K562 (cell line): ENCODE data around the gene TPI1. TPM values are rescaled to one million over a fixed set of nuclear protein-coding genes. Genes with fewer than 3 reads are reported as not detected.

Experiments
- ATF3 ChIP-seq, 2 experiments: fragments of 450-650 bp in 1 of 2; sonication (generic) in 1 of 2; formaldehyde crosslinking in 1 of 2; IDR thresholded peaks in 1 of 2; conservative IDR thresholded peaks in 1 of 2; 2 replicates each; pipeline versions ENCODE4 v1.6.1 to v1.8.1; 2016 to 2023; ENCODE audit warnings: mild to moderate bottlenecking in 2 of 2, moderate library complexity in 2 of 2, inconsistent platforms in 1 of 2, missing genetic modification reagents in 1 of 2
- HES1 ChIP-seq: fragments of 450-650 bp; IDR thresholded peaks from 2 replicates; pipeline ENCODE4 v1.6.1; 2016; ENCODE audit warnings: low read depth, mild to moderate bottlenecking, moderate library complexity
- RBBP5 ChIP-seq: fragments of 200-600 bp; sonication (generic); IDR thresholded peaks from 2 replicates; pipeline ENCODE4 v1.6.1; 2012; ENCODE audit warnings: borderline replicate concordance, mild to moderate bottlenecking, low read length, control low read depth, inconsistent platforms; ENCODE audit not compliant: insufficient read depth, poor library complexity, severe bottlenecking
- RHOXF2B ChIP-seq: fragments of 250-450 bp; sonication (Bioruptor Pico); conservative IDR thresholded peaks from 2 replicates; pipeline ENCODE4 v1.5.1; 2021
- SMC3 ChIP-seq: conservative IDR thresholded peaks from 2 replicates; pipeline ENCODE4 v1.6.1; 2011; ENCODE audit warnings: low read depth, low read length, improper control_type of control experiment; ENCODE audit not compliant: insufficient read depth
- SPI1 ChIP-seq: IDR thresholded peaks from 2 replicates; pipeline ENCODE4 v1.6.1; 2011; ENCODE audit warnings: low read depth, low read length, control low read depth, borderline replicate concordance
- ZBTB2 ChIP-seq: fragments of 450-650 bp; IDR thresholded peaks from 2 replicates; pipeline ENCODE4 v1.6.1; 2016; ENCODE audit warnings: antibody characterized with exemption
- ZNF232 ChIP-seq: sonication (generic); formaldehyde crosslinking; IDR thresholded peaks from 2 replicates; pipeline ENCODE4 v1.8.0; 2022; ENCODE audit warnings: mild to moderate bottlenecking, missing genetic modification reagents
- ZNF830 ChIP-seq: fragments of 250-450 bp; sonication (Bioruptor Pico); IDR thresholded peaks from 2 replicates; pipeline ENCODE4 v1.5.0; 2021; ENCODE audit warnings: mild to moderate bottlenecking
- polyA plus RNA-seq, 8 experiments: library from polyadenylated mRNA; depleted of rRNA in 4 of 8; stranded (reverse) in 5 of 8; unstranded in 3 of 8; fragments of >200 nt; fragmentation: Nextera tagmentation in 2 of 8; fragmentation: Illumina TruSeq in 1 of 8; extraction: Ambion mirVana in 2 of 8; extraction: Trizol in 1 of 8; gene quantifications; 2 replicates each; pipeline versions ENCODE4 v1.2.1 to v1.2.3, GENCODE V29; 2011 to 2014; ENCODE audit warnings: inconsistent platforms in 1 of 8, missing spikeins in 1 of 8
- total RNA-seq, 7 experiments: library from RNA; depleted of rRNA in 6 of 7; stranded (reverse); fragments of >200 nt in 6 of 7; fragmentation: Illumina TruSeq in 2 of 7; extraction: Trizol in 2 of 7; gene quantifications; 2 replicates each; pipeline versions ENCODE4 v1.2.1 to v1.2.3, GENCODE V29; 2011 to 2021; ENCODE audit warnings: low replicate concordance in 1 of 7
- TF ChIP-seq, protein P1 (sequence below): sonication (generic); formaldehyde crosslinking; IDR thresholded peaks from 2 replicates; pipeline ENCODE4 v1.8.0; 2022; ENCODE audit warnings: mild to moderate bottlenecking, missing genetic modification reagents
- TF ChIP-seq, protein P2 (sequence below): fragments of 450-650 bp; IDR thresholded peaks from 2 replicates; pipeline ENCODE4 v1.6.1; 2016
- TF ChIP-seq, protein P3 (sequence below), 3 experiments: IDR thresholded peaks in 2 of 3; conservative IDR thresholded peaks in 1 of 3; 2 replicates each; pipeline ENCODE4 v1.5.1; 2011 to 2012; ENCODE audit warnings: low read length in 3 of 3, mild to moderate bottlenecking in 3 of 3, control low read depth in 2 of 3, improper control_type of control experiment in 1 of 3, inconsistent platforms in 1 of 3, low read depth in 1 of 3, mixed read lengths in 1 of 3, moderate library complexity in 1 of 3; ENCODE audit not compliant: insufficient read depth in 2 of 3

The TPI1 gene
- total and polyA plus RNA-seq, 9 of the 15 experiments (the other 6 are each of a cell fraction or from before 2014, with no cell fraction given): 662 to 4,971 (median 892) TPM

DNA sequence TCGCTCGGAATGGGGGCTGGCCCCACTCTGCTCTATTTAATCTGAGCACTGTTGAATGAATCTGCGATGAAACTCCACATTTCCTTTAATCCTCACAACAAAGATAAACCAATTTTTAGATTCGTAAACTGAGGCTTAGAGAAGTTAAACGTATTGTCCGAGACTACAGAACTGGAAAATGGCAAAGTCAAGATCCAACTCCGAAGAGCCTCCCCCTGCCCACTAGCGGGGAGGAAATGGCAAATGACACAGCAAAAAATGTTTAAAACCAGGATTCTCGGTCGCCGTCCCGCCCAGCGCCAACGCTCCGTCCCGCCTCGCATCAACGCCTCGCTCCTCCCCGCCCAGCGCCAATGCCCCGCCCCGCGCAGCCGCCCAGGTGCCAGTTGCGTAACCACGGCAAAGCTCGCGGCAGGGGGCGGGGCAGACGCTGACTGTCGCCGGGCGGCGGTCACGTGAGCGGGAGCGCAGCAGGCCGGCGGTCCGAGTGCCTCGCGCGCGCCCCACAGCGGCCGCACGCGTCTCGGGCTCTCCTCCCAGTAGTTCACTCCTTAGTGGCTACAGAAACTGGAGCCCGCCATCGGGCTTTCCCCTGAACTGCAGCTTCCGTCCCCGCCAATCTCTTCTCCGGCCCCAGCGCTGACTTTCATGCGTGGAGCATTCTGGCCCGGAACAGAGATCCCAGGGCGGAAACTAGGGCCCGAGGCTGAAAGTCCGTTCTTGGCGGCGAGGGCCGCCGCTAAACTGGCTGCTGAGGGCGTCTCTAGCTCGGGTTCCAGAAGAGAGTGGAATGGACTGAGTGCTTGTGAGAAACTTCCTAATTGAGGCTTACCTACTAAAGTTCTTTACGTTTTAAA, 23.7 kb downstream of the TPI1 start (continued):
- TF ChIP-seq HES1 (no peak), SPI1 (peak; percentile 66; the same call in 1 of the 2 replicates), RBBP5 (peak; percentile 51), ZNF232 (no peak), RHOXF2B (CRISPR knock-in tag) (no peak), ZBTB2 (no peak), SMC3 (peak; percentile 32; the same call in 1 of the 2 replicates), ATF3 (IDR thresholded peaks at IDR 0.05) (peak; percentile 80), ATF3 (CRISPR knock-in tag; conservative IDR thresholded peaks at IDR 0.05) (no peak), ZNF830 (CRISPR knock-in tag) (no peak)
- TF ChIP-seq, protein P1, sequence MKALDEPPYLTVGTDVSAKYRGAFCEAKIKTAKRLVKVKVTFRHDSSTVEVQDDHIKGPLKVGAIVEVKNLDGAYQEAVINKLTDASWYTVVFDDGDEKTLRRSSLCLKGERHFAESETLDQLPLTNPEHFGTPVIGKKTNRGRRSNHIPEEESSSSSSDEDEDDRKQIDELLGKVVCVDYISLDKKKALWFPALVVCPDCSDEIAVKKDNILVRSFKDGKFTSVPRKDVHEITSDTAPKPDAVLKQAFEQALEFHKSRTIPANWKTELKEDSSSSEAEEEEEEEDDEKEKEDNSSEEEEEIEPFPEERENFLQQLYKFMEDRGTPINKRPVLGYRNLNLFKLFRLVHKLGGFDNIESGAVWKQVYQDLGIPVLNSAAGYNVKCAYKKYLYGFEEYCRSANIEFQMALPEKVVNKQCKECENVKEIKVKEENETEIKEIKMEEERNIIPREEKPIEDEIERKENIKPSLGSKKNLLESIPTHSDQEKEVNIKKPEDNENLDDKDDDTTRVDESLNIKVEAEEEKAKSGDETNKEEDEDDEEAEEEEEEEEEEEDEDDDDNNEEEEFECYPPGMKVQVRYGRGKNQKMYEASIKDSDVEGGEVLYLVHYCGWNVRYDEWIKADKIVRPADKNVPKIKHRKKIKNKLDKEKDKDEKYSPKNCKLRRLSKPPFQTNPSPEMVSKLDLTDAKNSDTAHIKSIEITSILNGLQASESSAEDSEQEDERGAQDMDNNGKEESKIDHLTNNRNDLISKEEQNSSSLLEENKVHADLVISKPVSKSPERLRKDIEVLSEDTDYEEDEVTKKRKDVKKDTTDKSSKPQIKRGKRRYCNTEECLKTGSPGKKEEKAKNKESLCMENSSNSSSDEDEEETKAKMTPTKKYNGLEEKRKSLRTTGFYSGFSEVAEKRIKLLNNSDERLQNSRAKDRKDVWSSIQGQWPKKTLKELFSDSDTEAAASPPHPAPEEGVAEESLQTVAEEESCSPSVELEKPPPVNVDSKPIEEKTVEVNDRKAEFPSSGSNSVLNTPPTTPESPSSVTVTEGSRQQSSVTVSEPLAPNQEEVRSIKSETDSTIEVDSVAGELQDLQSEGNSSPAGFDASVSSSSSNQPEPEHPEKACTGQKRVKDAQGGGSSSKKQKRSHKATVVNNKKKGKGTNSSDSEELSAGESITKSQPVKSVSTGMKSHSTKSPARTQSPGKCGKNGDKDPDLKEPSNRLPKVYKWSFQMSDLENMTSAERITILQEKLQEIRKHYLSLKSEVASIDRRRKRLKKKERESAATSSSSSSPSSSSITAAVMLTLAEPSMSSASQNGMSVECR: peak; percentile 7; the same call in 1 of the 2 replicates
- TF ChIP-seq, protein P2, sequence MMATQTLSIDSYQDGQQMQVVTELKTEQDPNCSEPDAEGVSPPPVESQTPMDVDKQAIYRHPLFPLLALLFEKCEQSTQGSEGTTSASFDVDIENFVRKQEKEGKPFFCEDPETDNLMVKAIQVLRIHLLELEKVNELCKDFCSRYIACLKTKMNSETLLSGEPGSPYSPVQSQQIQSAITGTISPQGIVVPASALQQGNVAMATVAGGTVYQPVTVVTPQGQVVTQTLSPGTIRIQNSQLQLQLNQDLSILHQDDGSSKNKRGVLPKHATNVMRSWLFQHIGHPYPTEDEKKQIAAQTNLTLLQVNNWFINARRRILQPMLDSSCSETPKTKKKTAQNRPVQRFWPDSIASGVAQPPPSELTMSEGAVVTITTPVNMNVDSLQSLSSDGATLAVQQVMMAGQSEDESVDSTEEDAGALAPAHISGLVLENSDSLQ: 0 out of 2 replicates have a peak, but pooled peaks have one; percentile 17
- TF ChIP-seq, protein P3, sequence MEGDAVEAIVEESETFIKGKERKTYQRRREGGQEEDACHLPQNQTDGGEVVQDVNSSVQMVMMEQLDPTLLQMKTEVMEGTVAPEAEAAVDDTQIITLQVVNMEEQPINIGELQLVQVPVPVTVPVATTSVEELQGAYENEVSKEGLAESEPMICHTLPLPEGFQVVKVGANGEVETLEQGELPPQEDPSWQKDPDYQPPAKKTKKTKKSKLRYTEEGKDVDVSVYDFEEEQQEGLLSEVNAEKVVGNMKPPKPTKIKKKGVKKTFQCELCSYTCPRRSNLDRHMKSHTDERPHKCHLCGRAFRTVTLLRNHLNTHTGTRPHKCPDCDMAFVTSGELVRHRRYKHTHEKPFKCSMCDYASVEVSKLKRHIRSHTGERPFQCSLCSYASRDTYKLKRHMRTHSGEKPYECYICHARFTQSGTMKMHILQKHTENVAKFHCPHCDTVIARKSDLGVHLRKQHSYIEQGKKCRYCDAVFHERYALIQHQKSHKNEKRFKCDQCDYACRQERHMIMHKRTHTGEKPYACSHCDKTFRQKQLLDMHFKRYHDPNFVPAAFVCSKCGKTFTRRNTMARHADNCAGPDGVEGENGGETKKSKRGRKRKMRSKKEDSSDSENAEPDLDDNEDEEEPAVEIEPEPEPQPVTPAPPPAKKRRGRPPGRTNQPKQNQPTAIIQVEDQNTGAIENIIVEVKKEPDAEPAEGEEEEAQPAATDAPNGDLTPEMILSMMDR (IDR thresholded peaks at IDR 0.05 in 2 of 3, conservative IDR thresholded peaks at IDR 0.05 in 1 of 3; ENCODE audit: insufficient read depth in 2 of 3, low read depth in 1 of 3, low read length in 3 of 3): peak; percentile 78 to 95 (median 88)
